ENCODE data around the gene ZNF584.
"Not testable (repeated sequence)": the region's sequence is repeated elsewhere in the genome, so short reads cannot be mapped to it uniquely, and the experiment has no call there.

ZNF584 gene

GRCh38 chr19:58386576-58387337, 21.7 kb upstream of the ZNF584 start, which contains the start of gene RPS5:
TSS of gene RPS5 (plus strand) at chr19:58387269. CDS start at chr19:58388138, 869 bp downstream.
- peak; percentile 94 for DNase-seq

GRCh38 chr19:58387338-58388174, 20.9 kb upstream of the ZNF584 start:
- DNase-seq: no peak

GRCh38 chr19:58388175-58388526, 20.3 kb upstream of the ZNF584 start:
- DNase-seq: no peak

DNA sequence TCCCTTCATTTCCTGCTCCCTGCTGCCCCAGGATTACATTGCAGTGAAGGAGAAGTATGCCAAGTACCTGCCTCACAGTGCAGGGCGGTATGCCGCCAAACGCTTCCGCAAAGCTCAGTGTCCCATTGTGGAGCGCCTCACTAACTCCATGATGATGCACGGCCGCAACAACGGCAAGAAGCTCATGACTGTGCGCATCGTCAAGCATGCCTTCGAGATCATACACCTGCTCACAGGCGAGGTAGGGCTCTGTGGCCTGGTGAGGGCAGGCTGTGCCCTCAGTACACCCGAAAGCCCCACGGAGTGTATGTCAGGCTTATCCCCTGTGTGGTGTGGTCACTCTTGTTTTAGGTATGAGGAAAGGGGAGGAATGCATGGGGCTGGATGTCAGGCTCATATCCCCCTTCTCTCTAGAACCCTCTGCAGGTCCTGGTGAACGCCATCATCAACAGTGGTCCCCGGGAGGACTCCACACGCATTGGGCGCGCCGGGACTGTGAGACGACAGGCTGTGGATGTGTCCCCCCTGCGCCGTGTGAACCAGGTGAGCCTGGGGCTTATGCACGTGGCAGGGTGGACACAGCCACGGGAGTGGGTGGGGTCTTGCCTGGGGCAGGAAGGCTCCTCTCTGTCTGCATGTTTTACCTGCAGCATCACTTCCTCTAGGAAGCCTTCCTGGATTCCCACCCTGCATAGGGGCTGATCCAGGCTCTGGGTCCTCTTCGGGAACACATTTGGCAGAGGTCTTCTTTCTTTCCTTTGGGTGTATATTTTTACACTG, 15.3 kb upstream of the ZNF584 start:
- no peak for DNase-seq

- no peak for DNase-seq
These were observed 14.8 kb upstream of the ZNF584 start for GRCh38 chr19:58393725-58394033.

DNA sequence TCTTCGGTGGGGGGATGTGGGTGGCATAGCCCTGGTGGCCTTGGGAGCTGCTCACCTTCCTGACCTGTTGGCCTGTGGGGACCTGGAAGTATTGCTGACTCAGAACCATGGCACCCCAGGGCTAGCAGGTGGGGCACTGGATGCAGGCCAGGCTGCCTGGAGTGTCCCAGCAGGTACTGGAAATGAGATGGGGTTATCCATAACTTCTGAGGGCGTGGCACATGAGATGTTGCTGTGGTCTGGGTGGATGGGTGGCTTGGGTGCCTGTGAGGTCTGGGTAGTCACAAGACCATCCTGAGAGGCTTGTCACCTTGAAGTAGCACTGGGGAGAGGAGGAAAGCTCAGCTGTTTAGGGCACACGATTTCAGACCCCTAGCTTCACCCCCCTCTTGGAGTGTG, 13.6 kb upstream of the ZNF584 start:
- DNase-seq: no peak

DNA sequence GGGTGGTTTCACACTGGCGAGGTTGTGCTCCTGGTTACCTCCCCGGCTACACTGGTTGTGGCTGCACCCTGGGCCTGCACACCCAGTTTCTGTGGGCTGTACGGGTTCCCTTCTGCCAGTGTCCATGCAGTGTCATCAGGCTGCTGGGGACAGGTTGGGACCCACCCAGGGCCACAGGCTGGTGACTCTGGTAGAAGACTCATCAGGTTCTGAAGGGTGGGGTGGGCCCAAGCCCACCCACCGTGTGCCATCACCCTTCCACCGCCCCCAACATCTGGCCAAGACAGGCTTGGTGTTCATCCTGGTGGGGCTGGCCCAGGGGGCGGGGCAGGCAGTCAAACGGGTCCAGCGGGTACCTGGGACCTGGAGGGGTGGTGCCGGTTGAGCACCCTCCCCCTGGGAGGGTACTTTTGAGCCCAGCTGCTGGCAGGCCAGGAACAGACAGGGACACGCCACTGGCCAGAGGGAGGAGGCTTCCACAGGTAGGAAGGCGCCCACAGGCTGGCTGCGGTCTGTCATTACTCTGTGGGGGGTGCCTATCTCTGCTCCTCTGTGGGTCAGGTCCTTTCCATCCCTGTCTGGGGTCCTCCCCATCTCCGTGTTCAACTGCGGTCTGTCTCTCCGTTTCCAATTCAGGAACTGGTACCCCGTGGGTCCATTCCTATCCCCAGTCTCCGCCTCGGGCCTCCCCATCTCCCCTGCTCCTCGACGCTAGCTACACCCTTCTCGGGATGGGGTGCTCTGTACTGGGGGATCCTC, 13.1 kb upstream of the ZNF584 start, which contains the start of gene RNF225:
TSS of gene RNF225 (plus strand) at position 437 of the 759 bp plus-strand sequence. CDS start 434 bp downstream, outside the sequence.
- DNase-seq: no peak

DNA sequence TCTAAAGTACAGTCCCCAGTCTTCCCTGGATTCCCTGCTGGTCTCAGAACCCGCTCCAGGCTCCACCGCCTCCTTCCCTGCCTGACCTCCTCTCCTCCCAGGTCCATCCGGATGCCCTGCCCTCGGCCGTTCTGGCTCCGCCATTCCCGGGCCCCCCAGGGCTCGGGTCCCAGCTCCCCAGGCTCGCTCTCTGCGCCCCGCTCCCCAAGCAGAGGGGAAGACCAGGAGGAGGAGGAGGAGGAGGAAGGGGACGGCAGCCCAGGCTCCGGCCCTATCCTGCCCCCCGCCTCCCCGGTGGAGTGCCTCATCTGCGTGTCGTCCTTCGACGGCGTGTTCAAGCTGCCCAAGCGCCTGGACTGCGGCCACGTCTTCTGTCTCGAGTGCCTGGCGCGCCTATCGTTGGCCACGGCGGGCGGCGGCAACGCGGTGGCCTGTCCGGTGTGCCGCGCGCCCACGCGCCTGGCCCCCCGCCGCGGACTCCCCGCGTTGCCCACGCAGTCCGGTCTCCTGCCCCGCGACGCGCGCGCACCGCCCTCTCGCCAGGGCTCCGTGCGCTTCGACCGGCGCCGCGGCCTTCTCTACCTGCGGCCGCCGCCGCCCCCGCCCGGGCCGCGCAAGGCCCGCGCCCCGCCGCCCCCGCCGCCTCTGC, 12.3 kb upstream of the ZNF584 start:
- no peak for DNase-seq

GRCh38 chr19:58396691-58397532, 11.5 kb upstream of the ZNF584 start:
- DNase-seq: no peak

- no peak for DNase-seq
These were observed 10.9 kb upstream of the ZNF584 start for GRCh38 chr19:58397533-58398037.

- no peak for DNase-seq
These were observed 10.4 kb upstream of the ZNF584 start for GRCh38 chr19:58398087-58398486.

DNA sequence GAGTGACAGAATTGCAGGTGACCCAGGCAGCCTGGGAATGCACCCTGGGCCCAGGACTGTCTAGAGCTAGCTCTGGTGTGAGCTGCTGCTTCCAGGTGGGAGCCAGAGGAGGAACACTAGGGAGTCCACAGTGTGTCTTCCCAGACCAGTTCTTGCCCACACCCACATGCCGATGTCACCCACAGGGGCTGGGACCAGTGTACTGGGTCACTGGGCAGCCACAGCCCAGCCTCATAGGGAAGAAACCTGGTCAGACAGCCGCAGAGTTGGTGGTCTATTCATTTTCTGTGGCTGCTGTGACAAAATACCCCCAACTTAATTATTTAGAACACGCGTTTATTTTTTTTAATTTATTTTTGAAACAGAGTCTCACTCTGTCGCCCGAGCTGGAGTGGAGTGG, 9.9 kb upstream of the ZNF584 start:
- no peak for DNase-seq

- no peak for DNase-seq
These were observed 8.5 kb upstream of the ZNF584 start for GRCh38 chr19:58399903-58400302.

DNA sequence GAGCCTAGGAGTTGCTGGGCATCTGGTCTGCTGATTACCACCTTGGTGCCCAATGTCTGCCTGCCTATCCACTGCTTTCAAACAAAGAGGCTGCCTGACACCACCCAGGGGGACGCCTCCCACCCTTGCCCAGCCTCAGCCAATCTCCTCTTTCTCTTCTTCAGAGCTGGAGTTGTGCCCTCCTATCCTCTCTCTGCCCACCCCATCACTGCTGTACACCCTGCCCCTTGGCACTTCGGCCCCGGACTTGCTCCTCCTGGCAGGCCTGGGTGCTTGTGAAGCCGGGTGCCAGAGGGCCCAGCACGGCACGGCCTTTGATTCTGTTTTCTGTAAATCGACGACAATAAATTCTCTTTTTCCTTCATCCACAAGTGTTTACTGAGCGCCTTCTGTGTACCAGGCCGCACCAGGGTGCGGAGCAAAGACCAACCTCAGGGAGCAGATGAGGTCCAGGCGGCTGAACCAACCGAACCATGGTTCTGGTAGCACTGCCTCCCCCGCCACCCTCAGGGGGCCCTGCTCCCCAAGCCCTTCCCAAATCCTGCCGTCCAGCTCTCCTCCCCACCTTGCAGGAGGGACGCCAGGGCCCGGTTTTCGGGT, 8.0 kb upstream of the ZNF584 start:
- no peak for DNase-seq

DNA sequence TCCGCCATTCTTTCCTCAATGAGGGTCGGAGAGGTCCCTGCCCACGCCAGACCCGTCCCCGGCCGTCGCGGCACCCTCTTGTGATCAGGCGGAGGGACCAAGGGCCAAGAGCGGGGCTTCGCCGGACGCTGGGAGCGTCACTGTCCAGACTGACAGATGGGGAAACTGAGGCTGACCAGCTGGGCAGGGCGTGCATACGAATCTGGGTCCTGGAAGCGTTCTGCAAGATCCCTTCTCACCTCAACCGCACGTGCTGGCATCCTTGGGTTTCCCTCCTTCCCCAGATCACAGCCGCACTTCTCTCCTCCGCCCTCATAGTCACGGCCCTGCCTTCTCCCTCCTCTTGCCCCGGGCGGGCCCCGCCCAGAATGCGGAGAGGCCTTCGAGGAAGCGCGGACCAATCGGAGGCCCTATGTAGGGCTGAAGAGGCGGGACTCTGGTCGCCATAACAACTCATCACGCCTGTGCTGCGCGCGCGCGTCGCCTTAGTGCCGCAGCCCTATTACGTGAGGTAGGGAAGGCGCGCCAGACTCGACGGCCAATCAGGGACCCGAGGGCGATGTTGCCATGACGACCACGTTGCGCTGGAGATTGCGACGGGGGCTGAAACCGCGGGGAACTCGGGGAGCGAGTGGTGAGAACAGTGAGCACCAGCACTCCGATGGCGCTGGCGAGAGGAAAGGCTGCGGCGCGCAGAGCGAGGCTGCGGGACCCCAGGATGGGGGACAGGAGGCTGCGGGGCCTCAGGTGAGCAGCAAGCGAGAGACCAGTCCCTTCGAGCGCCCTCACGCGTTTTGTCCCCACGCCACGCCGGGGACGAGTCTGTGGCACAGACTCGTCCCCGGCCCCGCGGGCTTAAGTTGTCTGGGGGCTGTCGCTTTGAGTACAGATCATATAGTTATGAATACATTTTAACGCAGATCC, 7.3 kb upstream of the ZNF584 start:
- peak; percentile 97 for DNase-seq

GRCh38 chr19:58401840-58402421, 6.5 kb upstream of the ZNF584 start:
- no peak for DNase-seq

GRCh38 chr19:58403920-58404478, 4.5 kb upstream of the ZNF584 start:
- DNase-seq: not testable (repeated sequence)

DNA sequence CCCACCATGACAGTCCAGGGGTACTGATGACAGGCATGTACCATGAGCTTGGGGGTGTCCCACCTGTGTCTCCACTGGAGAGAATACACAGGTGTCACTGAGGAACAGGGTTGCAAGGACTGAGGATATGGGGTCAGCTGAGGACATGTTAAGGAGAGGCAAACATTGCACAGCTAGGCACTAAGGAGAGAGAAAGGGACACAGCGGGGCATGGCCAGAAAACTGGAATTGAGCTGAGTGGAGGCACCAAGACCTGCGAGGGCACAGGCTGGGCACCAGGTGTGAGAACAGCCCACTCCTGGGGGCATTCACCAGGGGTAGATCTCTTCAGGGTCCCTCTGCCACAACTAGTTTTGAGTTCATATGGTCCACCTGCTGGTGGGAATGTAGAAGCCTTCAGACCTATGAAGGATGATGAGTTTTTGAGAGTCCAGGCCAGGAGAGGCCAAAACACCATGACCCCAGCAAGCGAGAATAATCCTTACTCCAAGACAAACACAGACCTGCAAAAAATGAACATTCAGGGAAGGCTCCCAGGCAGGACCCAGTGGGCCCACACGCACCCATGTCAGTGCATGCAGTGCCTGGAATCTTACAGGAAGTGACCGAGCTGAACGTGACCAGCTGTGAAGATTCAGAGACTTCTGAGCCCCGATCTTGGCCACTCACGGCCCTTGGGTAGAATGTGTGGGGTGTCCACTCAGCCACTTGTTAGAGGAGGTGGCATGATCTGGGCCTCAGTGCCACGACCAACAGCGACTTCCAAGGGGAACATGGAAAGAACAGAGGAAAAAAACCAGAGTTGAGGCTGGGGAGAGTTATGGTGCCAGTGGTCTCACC, 1.4 kb upstream of the ZNF584 start:
- DNase-seq: no peak

Data from activated effector memory CD4-positive, alpha-beta T cell treated with Interleukin-2 at 50 U/mL for 16 hours (primary cell).